ENCODE results near the gene EPN2.

DNA sequence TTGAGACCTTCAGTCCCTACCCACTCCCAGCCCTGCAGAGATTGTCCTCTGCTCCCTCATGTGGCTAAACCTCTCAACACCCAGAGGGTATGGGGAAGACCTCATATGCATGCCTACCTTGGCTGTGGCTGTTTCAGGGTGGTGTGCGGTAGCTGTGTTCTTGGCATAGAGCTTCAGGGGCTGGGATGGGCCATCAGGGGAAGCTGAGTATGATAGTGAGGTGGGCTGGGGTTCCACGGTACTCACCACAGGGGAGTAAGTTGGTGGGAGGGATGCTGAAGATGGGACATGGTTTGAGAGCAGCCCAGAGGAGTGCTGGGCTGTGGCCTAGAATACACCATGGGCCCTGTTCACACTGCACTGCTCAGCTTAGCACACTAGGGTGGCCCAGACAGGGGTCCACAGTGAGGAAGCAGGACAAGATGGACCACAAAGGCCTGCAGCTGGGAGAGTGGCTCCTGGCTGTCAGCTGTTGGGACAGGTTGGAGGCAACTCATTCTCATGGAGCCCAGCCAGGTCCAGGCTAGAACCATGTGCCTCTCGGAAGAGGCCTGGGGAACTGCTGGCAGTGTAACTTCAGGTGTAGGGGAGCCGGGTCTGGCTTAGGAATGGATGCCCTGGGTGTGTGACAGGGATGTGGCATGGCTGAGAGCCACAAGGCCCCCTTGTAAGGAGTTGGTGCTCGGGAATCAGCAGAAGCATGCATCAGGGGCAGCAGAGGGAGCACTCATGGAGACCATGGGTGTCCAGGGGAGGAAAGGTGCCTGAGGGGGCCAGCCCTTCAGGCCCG, 146.7 kb downstream of the EPN2 start:
- TF ChIP-seq, protein P1, sequence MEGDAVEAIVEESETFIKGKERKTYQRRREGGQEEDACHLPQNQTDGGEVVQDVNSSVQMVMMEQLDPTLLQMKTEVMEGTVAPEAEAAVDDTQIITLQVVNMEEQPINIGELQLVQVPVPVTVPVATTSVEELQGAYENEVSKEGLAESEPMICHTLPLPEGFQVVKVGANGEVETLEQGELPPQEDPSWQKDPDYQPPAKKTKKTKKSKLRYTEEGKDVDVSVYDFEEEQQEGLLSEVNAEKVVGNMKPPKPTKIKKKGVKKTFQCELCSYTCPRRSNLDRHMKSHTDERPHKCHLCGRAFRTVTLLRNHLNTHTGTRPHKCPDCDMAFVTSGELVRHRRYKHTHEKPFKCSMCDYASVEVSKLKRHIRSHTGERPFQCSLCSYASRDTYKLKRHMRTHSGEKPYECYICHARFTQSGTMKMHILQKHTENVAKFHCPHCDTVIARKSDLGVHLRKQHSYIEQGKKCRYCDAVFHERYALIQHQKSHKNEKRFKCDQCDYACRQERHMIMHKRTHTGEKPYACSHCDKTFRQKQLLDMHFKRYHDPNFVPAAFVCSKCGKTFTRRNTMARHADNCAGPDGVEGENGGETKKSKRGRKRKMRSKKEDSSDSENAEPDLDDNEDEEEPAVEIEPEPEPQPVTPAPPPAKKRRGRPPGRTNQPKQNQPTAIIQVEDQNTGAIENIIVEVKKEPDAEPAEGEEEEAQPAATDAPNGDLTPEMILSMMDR (conservative IDR thresholded peaks at IDR 0.05; ENCODE audit: low read length): no peak
- TF ChIP-seq EZH2phosphoT487 (IDR thresholded peaks at IDR 0.05; ENCODE audit: borderline replicate concordance, low read depth, low read length): no peak

All from OCI-LY7 (cell line).